Mucosa of stomach (tissue), 1 donor: ENCODE results near the gene RAB22A.

Source experiments
- H3K27me3 ChIP-seq: one replicate; pipeline ENCODE4 v1.7.0; 2013; ENCODE audit warnings: mild to moderate bottlenecking, low read length; ENCODE audit not compliant: control insufficient read depth, insufficient read depth
- H3K36me3 ChIP-seq: one replicate; pipeline ENCODE4 v1.7.0; 2013; ENCODE audit warnings: low read length; ENCODE audit not compliant: control insufficient read depth, insufficient read depth
- H3K4me1 ChIP-seq: one replicate; pipeline ENCODE4 v1.7.0; 2013; ENCODE audit warnings: mild to moderate bottlenecking, low read length; ENCODE audit not compliant: control insufficient read depth, insufficient read depth
- H3K4me3 ChIP-seq: one replicate; pipeline ENCODE4 v1.7.0; 2013; ENCODE audit warnings: low read length
- H3K9ac ChIP-seq: one replicate; pipeline ENCODE4 v1.7.0; 2013; ENCODE audit warnings: mild to moderate bottlenecking, low read length, moderate library complexity
- H3K9me3 ChIP-seq: one replicate; pipeline ENCODE4 v1.7.0; 2013; ENCODE audit warnings: mild to moderate bottlenecking, low read length, moderate library complexity; ENCODE audit not compliant: control insufficient read depth
- donor health status: Pancreatic carcinoma.

RAB22A gene

DNA sequence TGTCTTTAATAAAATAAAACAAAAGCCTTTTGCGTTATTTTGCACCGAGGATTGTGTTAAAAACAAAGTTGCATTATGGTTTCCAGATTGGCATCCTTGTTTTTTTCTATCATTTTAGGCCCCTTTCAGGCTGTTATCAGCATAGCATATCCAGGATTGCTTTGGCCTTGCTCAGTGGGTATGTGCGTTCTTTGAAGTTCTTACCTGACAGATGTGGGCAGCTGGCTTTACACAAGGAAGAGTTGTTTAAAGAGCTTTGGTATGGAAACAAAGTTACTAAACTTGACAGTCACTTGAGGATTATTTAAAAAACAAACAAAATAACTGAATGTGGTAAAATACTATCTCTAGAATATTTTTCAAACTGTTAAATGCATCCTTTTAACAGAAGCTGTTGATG, 86.1 kb downstream of the RAB22A start:
- Histone ChIP-seq H3K27me3 (no peaks in the 10 kb centered on the region), H3K9me3 (no peaks in the 10 kb centered on the region), H3K4me1 (peaks cover 4% of the 10 kb centered on the region), H3K9ac (no peak overlapping the region), H3K4me3 (no peak overlapping the region), H3K36me3 (no peaks in the 10 kb centered on the region)

DNA sequence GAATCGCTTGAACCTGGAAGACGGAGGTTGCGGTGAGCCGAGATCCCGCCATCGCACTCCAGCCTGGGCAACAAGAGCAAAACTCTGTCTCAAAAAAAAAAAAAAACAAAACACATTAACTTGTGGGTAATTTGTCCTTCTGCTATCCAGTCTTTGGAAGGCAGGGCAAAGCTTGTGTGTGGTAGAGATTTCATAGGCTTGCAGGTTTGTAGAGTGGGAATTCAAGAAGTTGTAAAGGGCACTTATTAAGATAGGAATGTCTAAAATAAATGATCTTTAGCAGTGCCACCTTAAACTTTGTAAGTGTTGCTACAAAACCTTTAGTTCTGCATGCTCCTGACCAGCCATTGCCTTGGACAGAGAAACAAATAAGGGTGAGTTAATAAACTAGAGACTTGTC, 87.9 kb downstream of the RAB22A start:
- H3K9me3 ChIP-seq: no peaks in the 10 kb centered on the region
- H3K27me3 ChIP-seq: no peaks in the 10 kb centered on the region
- no peaks in the 10 kb centered on the region for H3K36me3 ChIP-seq
- H3K9ac ChIP-seq: no peak overlapping the region
- no peak overlapping the region for H3K4me3 ChIP-seq
- no peaks in the 10 kb centered on the region for H3K4me1 ChIP-seq

DNA sequence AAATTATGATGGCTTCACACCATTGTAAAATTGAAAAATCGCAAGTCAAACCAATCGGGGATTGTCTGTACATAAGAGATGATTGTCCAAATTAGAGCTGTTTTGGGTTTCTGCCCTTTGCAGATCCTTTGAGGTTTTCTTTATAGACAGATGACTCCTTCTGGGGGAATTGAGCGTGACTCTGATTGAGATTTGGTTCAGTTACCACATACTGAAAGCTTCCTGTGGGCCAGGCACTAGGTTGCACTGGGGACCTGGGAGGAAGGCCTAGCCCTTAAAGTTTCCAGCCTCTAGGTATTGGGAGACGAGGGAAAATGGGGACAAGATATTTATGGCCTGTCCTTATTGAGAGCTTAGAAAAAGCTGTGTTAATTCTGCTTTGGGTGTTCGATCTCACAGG, 88.7 kb downstream of the RAB22A start:
- no peaks in the 10 kb centered on the region for H3K9me3 ChIP-seq
- no peak overlapping the region for H3K9ac ChIP-seq

DNA sequence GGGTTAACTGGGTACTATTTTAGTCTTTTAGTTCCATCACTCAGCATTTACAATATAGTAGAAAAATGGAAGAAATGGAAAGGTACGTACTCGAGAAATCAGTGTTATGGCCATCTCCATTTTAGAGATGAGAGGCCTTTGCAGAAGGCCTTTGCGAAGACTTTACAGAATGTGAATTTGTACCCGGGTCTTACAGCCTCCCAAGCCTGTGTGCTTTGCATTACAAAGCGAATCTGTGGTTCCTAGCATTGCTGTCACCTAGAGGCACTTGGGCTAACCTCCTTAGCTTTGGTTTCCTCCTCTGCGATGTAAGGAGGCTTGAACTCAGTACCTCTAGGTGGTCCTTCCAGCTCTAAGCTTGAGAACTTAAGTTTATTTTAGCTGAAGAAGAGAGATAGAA, 90.4 kb downstream of the RAB22A start:
- no peaks in the 10 kb centered on the region for H3K4me1 ChIP-seq
- H3K9me3 ChIP-seq: no peaks in the 10 kb centered on the region
- no peaks in the 10 kb centered on the region for H3K36me3 ChIP-seq
- H3K4me3 ChIP-seq: no peak overlapping the region
- H3K27me3 ChIP-seq: no peaks in the 10 kb centered on the region
- no peak overlapping the region for H3K9ac ChIP-seq

More for the DNA sequence above, 88.7 kb downstream of the RAB22A start:
- no peaks in the 10 kb centered on the region for H3K27me3 ChIP-seq
- no peak overlapping the region for H3K4me3 ChIP-seq
- H3K4me1 ChIP-seq: no peaks in the 10 kb centered on the region
- H3K36me3 ChIP-seq: no peaks in the 10 kb centered on the region

DNA sequence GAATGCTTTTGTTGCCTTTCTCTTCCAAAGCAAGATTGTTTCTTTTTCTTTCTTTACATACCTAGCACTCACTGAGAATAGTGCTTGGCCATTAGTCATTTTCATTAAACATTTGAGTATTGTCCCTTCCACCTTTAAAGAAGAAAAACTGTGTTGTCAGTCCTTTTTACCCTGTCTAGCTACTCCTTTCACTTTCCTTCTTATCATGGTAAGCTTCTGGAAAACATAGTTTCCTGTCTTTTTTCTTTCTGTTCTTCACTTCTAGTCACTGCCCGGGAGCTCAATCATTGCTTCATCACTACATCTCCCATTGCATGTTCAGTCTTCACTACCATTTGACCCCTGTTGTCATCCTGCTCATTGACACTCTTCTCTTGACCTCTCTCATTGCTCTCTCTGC, 91.6 kb downstream of the RAB22A start:
- no peaks in the 10 kb centered on the region for H3K9me3 ChIP-seq
- no peak overlapping the region for H3K9ac ChIP-seq
- no peaks in the 10 kb centered on the region for H3K36me3 ChIP-seq
- no peaks in the 10 kb centered on the region for H3K27me3 ChIP-seq
- no peaks in the 10 kb centered on the region for H3K4me1 ChIP-seq
- no peak overlapping the region for H3K4me3 ChIP-seq

DNA sequence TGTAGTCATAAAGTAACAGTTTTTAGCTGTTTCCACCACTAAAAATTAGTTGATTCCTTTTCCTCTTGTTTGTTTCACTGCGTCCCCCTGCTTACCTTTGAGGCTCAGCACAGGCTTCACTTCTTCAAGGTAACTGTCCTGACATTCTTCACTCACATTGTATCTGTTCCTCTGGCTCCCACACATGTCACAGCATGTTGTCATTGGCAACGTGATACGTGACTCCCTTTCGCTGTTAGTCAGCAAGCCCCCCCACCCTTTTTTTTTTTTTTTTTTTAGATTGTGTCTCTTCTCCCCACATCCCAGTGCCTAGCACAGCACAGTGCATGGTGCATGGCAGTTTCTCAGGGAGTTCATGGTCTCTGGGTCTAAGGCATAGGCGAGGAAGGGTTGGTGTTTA, 92.8 kb downstream of the RAB22A start:
- no peaks in the 10 kb centered on the region for H3K4me1 ChIP-seq
- H3K9me3 ChIP-seq: no peaks in the 10 kb centered on the region
- H3K9ac ChIP-seq: no peak overlapping the region
- H3K27me3 ChIP-seq: no peaks in the 10 kb centered on the region
- no peak overlapping the region for H3K4me3 ChIP-seq
- H3K36me3 ChIP-seq: no peaks in the 10 kb centered on the region

DNA sequence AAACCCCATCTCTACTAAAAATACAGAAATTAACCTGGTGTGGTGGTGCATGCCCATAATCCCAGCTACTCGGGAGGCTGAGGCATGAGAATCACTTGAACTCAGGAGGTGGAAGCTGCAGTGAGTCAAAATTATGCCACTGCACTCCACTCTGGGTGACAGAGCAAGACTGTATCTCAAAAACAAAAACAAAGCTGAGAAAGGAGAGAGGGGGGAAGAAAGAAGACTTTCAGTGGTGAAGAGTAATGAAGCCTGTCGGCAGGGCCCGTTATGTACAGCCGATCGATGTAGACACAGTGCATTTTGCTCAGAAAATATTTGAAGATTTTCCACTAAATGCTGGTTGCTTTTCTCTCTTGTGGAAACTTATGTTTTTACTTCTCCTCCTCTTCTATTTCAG, 93.3 kb downstream of the RAB22A start:
- H3K36me3 ChIP-seq: no peaks in the 10 kb centered on the region
- H3K9ac ChIP-seq: no peak overlapping the region
- no peak overlapping the region for H3K4me3 ChIP-seq
- no peaks in the 10 kb centered on the region for H3K9me3 ChIP-seq
- H3K27me3 ChIP-seq: no peaks in the 10 kb centered on the region
- no peaks in the 10 kb centered on the region for H3K4me1 ChIP-seq

DNA sequence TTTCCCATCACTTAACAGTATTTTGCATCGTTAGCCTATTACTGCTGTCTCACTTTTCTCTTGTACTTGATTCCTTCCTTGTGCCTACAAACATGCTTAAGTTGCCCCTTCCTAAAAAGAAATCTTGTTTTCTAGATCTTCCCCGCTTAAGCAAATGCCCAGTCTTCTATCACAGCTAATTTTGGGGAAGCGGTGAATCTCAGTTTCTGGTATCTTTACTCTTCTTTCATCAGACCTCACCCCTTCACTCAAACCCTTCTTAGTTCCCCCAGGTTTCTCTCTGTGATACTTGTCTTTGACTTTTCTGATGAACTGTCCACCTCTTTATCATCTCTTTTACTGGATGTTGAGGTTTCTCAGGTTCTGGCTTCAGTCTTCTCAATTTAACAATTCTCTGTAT, 93.8 kb downstream of the RAB22A start:
- H3K27me3 ChIP-seq: no peaks in the 10 kb centered on the region
- no peaks in the 10 kb centered on the region for H3K9me3 ChIP-seq
- no peak overlapping the region for H3K4me3 ChIP-seq
- H3K4me1 ChIP-seq: no peaks in the 10 kb centered on the region
- H3K9ac ChIP-seq: no peak overlapping the region
- no peaks in the 10 kb centered on the region for H3K36me3 ChIP-seq

DNA sequence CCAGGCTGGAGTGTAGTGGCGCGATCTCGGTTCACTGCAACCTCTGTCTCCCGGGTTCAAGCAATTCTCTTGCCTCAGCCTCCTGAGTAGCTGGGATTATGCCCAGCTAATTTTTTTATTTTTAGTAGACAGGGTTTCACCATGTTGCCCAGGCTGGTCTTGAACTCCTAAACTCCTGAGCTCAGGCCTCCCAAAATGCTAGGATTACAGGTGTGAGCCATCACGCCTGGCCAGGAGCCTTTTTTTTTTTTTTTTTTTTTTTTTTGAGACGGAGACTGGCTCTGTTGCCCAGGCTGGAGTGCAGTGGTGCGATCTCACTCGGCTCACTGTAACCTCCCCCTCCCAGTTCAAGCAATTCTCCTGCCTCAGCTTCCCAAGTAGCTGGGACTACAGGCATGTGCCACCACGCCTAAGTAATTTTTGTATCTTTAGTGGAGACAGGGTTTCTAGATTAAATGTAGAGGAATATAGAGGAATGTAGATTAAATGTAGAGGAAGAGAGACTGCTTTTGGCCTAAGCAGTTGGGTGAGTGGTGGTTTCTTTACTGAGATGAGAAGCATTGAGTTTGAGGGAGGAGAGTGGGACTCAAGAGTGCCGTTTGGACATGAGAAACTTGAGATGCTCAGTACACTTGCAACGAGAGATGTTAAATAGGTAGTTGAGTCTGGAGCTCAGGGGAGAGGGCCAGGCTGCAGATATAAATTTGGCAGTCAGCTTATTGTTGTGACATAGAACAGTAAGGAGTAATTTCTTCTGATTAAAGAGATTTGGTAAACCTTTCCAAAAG, 96.2 kb downstream of the RAB22A start:
- Histone ChIP-seq H3K9ac (no peak overlapping the region), H3K4me1 (no peaks in the 10 kb centered on the region), H3K9me3 (no peaks in the 10 kb centered on the region), H3K27me3 (no peaks in the 10 kb centered on the region), H3K36me3 (no peaks in the 10 kb centered on the region), H3K4me3 (no peak overlapping the region)

DNA sequence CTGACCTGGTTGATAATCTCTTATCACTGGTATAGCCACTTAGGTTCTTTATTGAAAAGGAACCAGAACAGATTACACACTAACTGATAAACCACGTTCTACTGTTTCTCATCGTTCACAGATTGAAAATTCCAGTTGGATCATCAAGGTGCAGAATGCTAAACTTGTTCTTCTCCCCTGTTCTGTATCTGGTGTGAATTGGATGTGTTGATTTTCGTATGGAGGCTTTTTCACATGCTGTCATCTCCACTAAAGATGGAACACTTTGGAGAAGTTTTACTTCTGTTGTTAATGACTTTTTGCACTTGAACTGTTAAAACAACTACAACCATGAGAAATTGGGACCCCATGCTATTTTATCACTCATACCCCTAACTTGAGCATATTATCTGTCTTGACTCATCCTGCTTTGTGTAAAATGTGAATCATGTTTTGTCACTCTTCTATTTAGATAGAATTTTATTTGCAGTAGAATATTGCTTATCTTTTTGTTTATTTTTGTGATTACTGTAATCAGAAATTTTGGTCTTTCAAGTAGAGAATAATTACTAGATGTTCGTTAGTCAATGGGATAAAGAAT, 97.0 kb downstream of the RAB22A start:
- Histone ChIP-seq H3K4me3 (no peak overlapping the region), H3K9me3 (no peaks in the 10 kb centered on the region), H3K27me3 (no peaks in the 10 kb centered on the region), H3K9ac (no peak overlapping the region), H3K4me1 (no peaks in the 10 kb centered on the region), H3K36me3 (no peaks in the 10 kb centered on the region)

DNA sequence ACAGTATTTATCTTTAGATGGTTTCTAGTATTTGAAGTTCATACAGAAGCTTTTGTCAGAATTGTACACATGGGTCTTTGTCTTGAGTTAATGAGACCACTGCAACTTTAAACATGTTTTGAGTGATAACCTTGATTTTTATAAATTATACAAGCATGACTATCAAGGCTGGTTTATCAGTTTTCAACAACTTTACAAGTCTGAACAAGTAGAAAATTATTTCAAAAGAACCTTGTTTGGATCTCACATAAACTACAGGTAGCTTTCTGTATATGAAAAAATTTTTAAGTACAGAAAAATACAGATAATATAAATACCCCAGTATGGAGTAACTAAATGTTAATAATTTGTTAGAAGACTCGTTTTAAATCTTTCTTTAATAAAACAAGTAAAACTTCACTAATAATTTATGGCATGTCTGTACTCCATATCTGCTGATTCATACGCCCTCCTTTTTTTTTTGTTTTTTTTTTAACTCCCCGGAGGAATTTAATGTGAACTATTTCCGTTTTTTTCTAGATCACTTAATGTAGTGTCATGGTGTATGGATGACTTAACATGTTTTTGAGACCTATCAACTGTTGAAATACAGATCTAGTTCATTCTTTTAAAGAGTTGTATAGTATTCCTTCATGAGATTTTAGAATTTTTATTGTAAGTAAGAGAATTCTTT, 97.8 kb downstream of the RAB22A start:
- H3K4me1 ChIP-seq: no peaks in the 10 kb centered on the region

DNA sequence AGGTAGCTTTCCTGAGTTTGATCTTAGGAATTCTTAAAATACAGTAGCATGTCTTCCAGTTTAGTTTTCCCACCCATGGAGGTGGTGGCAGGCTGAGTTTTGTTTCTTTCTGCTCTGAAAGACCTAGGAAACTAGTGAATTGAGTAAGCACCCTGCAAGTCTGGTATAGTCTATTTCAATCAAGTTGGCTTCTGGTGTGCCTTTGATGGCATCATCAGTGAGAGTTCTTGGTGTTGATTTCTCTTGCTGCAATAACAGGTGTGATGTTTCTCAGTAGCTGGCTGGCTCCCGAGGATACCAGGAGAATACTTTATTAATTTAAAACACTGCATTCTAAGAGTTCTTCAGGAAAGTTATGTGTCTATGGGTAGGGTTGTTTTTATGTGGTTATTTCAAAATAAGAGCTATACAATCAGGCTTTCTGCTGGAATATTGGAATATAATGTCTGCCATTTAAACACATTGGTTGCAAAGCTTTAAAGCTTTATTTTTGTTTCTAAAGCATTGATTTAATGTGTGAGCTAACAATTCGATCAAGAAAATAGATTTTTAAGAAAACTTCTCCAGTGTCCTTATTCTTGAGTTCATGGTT, 98.5 kb downstream of the RAB22A start:
- Histone ChIP-seq H3K27me3 (no peaks in the 10 kb centered on the region), H3K4me3 (no peak overlapping the region), H3K9me3 (no peaks in the 10 kb centered on the region), H3K4me1 (no peaks in the 10 kb centered on the region), H3K9ac (no peak overlapping the region), H3K36me3 (no peaks in the 10 kb centered on the region)

More for the DNA sequence above, 97.8 kb downstream of the RAB22A start:
- no peak overlapping the region for H3K4me3 ChIP-seq
- no peak overlapping the region for H3K9ac ChIP-seq
- H3K9me3 ChIP-seq: no peaks in the 10 kb centered on the region
- H3K36me3 ChIP-seq: no peaks in the 10 kb centered on the region
- H3K27me3 ChIP-seq: no peaks in the 10 kb centered on the region
